A549 (cell line): ENCODE data around the gene PTPRCAP. TPM values are rescaled to one million over a fixed set of nuclear protein-coding genes. Genes with fewer than 3 reads are reported as not detected.

ENCODE experiments used
- ATAC-seq, 2 experiments: fragments of 200-7000 bp in 1 of 2; fragments of >200 bp in 1 of 2; cut with Nextera tagmentation in 1 of 2; cut with Tn5 transposase in 1 of 2; 3 replicates each; pipeline versions ENCODE4 v1.8.0 to v1.9.1; 2018 to 2020; ENCODE audit warnings: mild to moderate bottlenecking in 1 of 2, moderate library complexity in 1 of 2
- CTCF ChIA-PET: fragments of 300-600 bp; sonication (Branson Sonifier 250); formaldehyde crosslinking; extraction: SDS; loops from one replicate; lab custom pipeline; 2021; ENCODE audit warnings: antibody characterized with exemption, inconsistent platforms; lab: Yijun Ruan, JAX
- POLR2A ChIA-PET: fragments of 350-600 bp; formaldehyde crosslinking; extraction: SDS; loops from one replicate; lab custom pipeline; 2021; ENCODE audit warnings: antibody characterized with exemption, inconsistent platforms; lab: Yijun Ruan, JAX
- DNase-seq, 2 experiments: peaks; one replicate each; pipeline versions ENCODE4 v3.0.0 to v3.0.0-alpha.2; 2011 to 2016; ENCODE audit warnings: low read depth in 1 of 2, low spot score in 1 of 2
- FAIRE-seq: peaks from 2 replicates; lab custom pipeline; 2011; peaks lifted over from hg19 to GRCh38; lab: Jason Lieb, UNC
- H3K27ac ChIP-seq, 2 experiments: fragments of >200 bp; sonication (Bioruptor Twin); formaldehyde crosslinking; 3 replicates each; pipeline ENCODE4 v1.5.1; 2016 to 2017
- H3K4me1 ChIP-seq: fragments of >200 bp; sonication (Bioruptor Twin); formaldehyde crosslinking; 3 replicates; pipeline ENCODE4 v1.6.1; 2016
- H3K4me2 ChIP-seq: fragments of >200 bp; sonication (Bioruptor Twin); formaldehyde crosslinking; 3 replicates; pipeline ENCODE4 v1.6.1; 2016
- H3K4me3 ChIP-seq: fragments of >200 bp; sonication (Bioruptor Twin); formaldehyde crosslinking; 3 replicates; pipeline ENCODE4 v1.5.1; 2016
- H3K9me3 ChIP-seq: fragments of >200 bp; sonication (Bioruptor Twin); formaldehyde crosslinking; 3 replicates; pipeline ENCODE4 v1.6.1; 2016
- BHLHE40 ChIP-seq: IDR thresholded peaks from 2 replicates; pipeline ENCODE4 v1.6.1; 2012; ENCODE audit warnings: low read depth, low read length, inconsistent platforms
- CBX2 ChIP-seq: fragments of 200-600 bp; sonication (generic); IDR thresholded peaks from 2 replicates; pipeline ENCODE4 v1.6.1; 2016; ENCODE audit warnings: low read depth, mild to moderate bottlenecking, borderline replicate concordance
- CBX8 ChIP-seq: fragments of 200-600 bp; sonication (generic); IDR thresholded peaks from 2 replicates; pipeline ENCODE4 v1.6.1; 2016
- CHD2 ChIP-seq: fragments of 150-350 bp; IDR thresholded peaks from 2 replicates; pipeline ENCODE4 v1.6.1; 2014; ENCODE audit warnings: low read length; ENCODE audit not compliant: partially characterized antibody
- ELK1 ChIP-seq: fragments of 150-350 bp; IDR thresholded peaks from 2 replicates; pipeline ENCODE4 v1.6.1; 2014; ENCODE audit warnings: low read depth, mild to moderate bottlenecking, low read length
- EP300 ChIP-seq, 2 experiments: fragments of >200 bp; sonication (Bioruptor Twin); formaldehyde crosslinking; IDR thresholded peaks; 2 replicates in 1 of 2; 3 replicates in 1 of 2; pipeline ENCODE4 v1.6.1; 2016 to 2017
- FOXS1 ChIP-seq: fragments of 250-450 bp; sonication (Bioruptor Pico); IDR thresholded peaks from 2 replicates; pipeline ENCODE4 v1.5.0; 2020; ENCODE audit warnings: mild to moderate bottlenecking, moderate library complexity
- HEYL ChIP-seq: fragments of 250-450 bp; sonication (Bioruptor Pico); IDR thresholded peaks from 2 replicates; pipeline ENCODE4 v1.8.0; 2021; ENCODE audit warnings: mild to moderate bottlenecking, moderate library complexity
- JUNB ChIP-seq: fragments of >200 bp; sonication (Bioruptor Twin); formaldehyde crosslinking; IDR thresholded peaks from 2 replicates; pipeline ENCODE4 v1.6.1; 2016
- MAFK ChIP-seq: fragments of 450-650 bp; IDR thresholded peaks from 2 replicates; pipeline ENCODE4 v1.6.1; 2014; ENCODE audit not compliant: partially characterized antibody
- MAZ ChIP-seq: fragments of 150-350 bp; IDR thresholded peaks from 2 replicates; pipeline ENCODE4 v1.6.1; 2014; ENCODE audit warnings: antibody characterized with exemption, low read depth, low read length, borderline replicate concordance
- NFE2L2 ChIP-seq: fragments of 150-350 bp; conservative IDR thresholded peaks from 2 replicates; pipeline ENCODE4 v1.6.1; 2014; ENCODE audit warnings: low read length
- NPAS2 ChIP-seq: fragments of 250-450 bp; sonication (Bioruptor Pico); IDR thresholded peaks from 2 replicates; pipeline ENCODE4 v1.8.0; 2022; ENCODE audit warnings: mild to moderate bottlenecking, moderate library complexity, borderline replicate concordance
- SMC3 ChIP-seq: fragments of >200 bp; sonication (Bioruptor Twin); formaldehyde crosslinking; IDR thresholded peaks from 3 replicates; pipeline ENCODE4 v1.6.1; 2018; ENCODE audit warnings: inconsistent platforms
- TFCP2L1 ChIP-seq: fragments of 250-450 bp; sonication (Bioruptor Pico); IDR thresholded peaks from 2 replicates; pipeline ENCODE4 v1.5.0; 2021; ENCODE audit warnings: mild to moderate bottlenecking
- TP53 ChIP-seq: fragments of 250-450 bp; sonication (Bioruptor Pico); IDR thresholded peaks from 2 replicates; pipeline ENCODE4 v1.5.0; 2021; ENCODE audit warnings: mild to moderate bottlenecking, moderate library complexity
- ZSCAN20 ChIP-seq: fragments of 250-450 bp; sonication (Bioruptor Pico); IDR thresholded peaks from 2 replicates; pipeline ENCODE4 v1.8.0; 2022; ENCODE audit warnings: mild to moderate bottlenecking, moderate library complexity
- WGBS: methylation state at CpG from one replicate; pipeline ENCODE4 v1.1.6; 2017; ENCODE audit errors: missing lambda C conversion rate; 5-methylcytosine and 5-hydroxymethylcytosine counted together
- polyA plus RNA-seq, 4 experiments: library from polyadenylated mRNA; depleted of rRNA in 3 of 4; stranded (reverse); fragments of >200 nt; fragmentation: RNase III in 1 of 4; extraction: RNeasy Plus Mini Kit Qiagen cat#74134 plus additional on column Dnase treatment in 1 of 4; gene quantifications; 2 replicates in 3 of 4; 3 replicates in 1 of 4; pipeline ENCODE4 v1.2.3, GENCODE V29; 2011 to 2017
- TF ChIP-seq, protein P1 (sequence below): fragments of 200-600 bp; sonication (generic); IDR thresholded peaks from 2 replicates; pipeline ENCODE4 v1.6.1; 2016; ENCODE audit warnings: antibody characterized with exemption, mild to moderate bottlenecking, moderate library complexity
- TF ChIP-seq, protein P2 (sequence below): IDR thresholded peaks from 2 replicates; pipeline ENCODE4 v1.6.1; 2012

The PTPRCAP gene
- polyA plus RNA-seq, 2 of the 4 experiments (the other 2 are of a cell fraction) = 0.34 to 0.56 TPM

GRCh38 chr11:67410984-67411784 is 26.3 kb downstream of the PTPRCAP start:
- no peak for TF ChIP-seq NFE2L2
- TF ChIP-seq CHD2 = no peak
- no peak for TF ChIP-seq ZSCAN20 (CRISPR knock-in tag)
- no peak for TF ChIP-seq JUNB
- no peak for TF ChIP-seq CBX2
- TF ChIP-seq, protein P1, sequence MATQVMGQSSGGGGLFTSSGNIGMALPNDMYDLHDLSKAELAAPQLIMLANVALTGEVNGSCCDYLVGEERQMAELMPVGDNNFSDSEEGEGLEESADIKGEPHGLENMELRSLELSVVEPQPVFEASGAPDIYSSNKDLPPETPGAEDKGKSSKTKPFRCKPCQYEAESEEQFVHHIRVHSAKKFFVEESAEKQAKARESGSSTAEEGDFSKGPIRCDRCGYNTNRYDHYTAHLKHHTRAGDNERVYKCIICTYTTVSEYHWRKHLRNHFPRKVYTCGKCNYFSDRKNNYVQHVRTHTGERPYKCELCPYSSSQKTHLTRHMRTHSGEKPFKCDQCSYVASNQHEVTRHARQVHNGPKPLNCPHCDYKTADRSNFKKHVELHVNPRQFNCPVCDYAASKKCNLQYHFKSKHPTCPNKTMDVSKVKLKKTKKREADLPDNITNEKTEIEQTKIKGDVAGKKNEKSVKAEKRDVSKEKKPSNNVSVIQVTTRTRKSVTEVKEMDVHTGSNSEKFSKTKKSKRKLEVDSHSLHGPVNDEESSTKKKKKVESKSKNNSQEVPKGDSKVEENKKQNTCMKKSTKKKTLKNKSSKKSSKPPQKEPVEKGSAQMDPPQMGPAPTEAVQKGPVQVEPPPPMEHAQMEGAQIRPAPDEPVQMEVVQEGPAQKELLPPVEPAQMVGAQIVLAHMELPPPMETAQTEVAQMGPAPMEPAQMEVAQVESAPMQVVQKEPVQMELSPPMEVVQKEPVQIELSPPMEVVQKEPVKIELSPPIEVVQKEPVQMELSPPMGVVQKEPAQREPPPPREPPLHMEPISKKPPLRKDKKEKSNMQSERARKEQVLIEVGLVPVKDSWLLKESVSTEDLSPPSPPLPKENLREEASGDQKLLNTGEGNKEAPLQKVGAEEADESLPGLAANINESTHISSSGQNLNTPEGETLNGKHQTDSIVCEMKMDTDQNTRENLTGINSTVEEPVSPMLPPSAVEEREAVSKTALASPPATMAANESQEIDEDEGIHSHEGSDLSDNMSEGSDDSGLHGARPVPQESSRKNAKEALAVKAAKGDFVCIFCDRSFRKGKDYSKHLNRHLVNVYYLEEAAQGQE = no peak
- TF ChIP-seq TFCP2L1 = no peak
- TF ChIP-seq, protein P2, sequence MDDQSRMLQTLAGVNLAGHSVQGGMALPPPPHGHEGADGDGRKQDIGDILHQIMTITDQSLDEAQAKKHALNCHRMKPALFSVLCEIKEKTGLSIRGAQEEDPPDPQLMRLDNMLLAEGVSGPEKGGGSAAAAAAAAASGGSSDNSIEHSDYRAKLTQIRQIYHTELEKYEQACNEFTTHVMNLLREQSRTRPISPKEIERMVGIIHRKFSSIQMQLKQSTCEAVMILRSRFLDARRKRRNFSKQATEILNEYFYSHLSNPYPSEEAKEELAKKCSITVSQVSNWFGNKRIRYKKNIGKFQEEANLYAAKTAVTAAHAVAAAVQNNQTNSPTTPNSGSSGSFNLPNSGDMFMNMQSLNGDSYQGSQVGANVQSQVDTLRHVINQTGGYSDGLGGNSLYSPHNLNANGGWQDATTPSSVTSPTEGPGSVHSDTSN = no peak
- DNase-seq (no peak), ATAC-seq (no peak), FAIRE-seq (no peak)
- H3K27ac ChIP-seq = no peak overlapping the region
- CTCF ChIA-PET = interaction anchor here (4.0 kb wide), 1 partner anchor 8 kb away, joined by 36 read pairs; the partner anchor contains the start of genes PPP1CA and TBC1D10C
- peaks cover 17% of the 10 kb centered on the region for H3K4me1 ChIP-seq
- H3K4me2 ChIP-seq = no peak overlapping the region
- no peak overlapping the region for H3K4me3 ChIP-seq
- POLR2A ChIA-PET = interaction anchor here (0.7 kb wide), 1 partner anchor 10 kb away, joined by 3 read pairs; no protein-coding TSS in a partner anchor
- no peaks in the 10 kb centered on the region for H3K9me3 ChIP-seq
- 83% methylated on average over 16 of the region's 17 CpGs for WGBS

- 53% methylated on average over 7 of the region's 15 CpGs for WGBS
- Histone ChIP-seq H3K4me2 (no peak overlapping the region), H3K4me3 (no peak overlapping the region), H3K9me3 (no peaks in the 10 kb centered on the region), H3K27ac (no peak overlapping the region), H3K4me1 (peaks cover 9% of the 10 kb centered on the region)
- POLR2A ChIA-PET = no interaction called here
- no peak for DNase-seq
- CTCF ChIA-PET = no interaction called here
- no peak for FAIRE-seq
- TF ChIP-seq MAZ (no peak), CBX8 (no peak), JUNB (no peak), FOXS1 (CRISPR knock-in tag) (no peak), SMC3 (no peak), HEYL (CRISPR knock-in tag) (no peak), ELK1 (no peak), MAFK (no peak), NPAS2 (CRISPR knock-in tag) (no peak), BHLHE40 (no peak), TP53 (no peak), EP300 (IDR thresholded peaks at IDR 0.05) (no peak)
- TF ChIP-seq, protein P2 = no peak
- ATAC-seq = no peak
These were observed 27.1 kb downstream of the PTPRCAP start for GRCh38 chr11:67410369-67410831.
